LHCN-M2 (cell line): Measurements from ENCODE around the gene MCOLN2. TPM values are rescaled to one million over a fixed set of nuclear protein-coding genes. Genes with fewer than 3 reads are reported as not detected.
"Not testable (repeated sequence)": the region's sequence is repeated elsewhere in the genome, so short reads cannot be mapped to it uniquely, and the experiment has no call there.

Experiments
- DNase-seq: peaks from one replicate; pipeline ENCODE4 v3.0.0-alpha.2; 2012; ENCODE audit warnings: low read depth
- polyA plus RNA-seq: library from polyadenylated mRNA; unstranded; fragments of >200 nt; gene quantifications from one replicate; pipeline ENCODE4 v1.2.1, GENCODE V29; 2012; ENCODE audit warnings: missing spikeins
- total RNA-seq: library from RNA; depleted of rRNA; stranded (reverse); fragments of >200 nt; gene quantifications from 2 replicates; pipeline ENCODE4 v1.2.3, GENCODE V29; 2014; rRNA removed

Gene MCOLN2
- 0.06 and 0.34 TPM in 2 replicates for total RNA-seq
- polyA plus RNA-seq: not detected

DNA sequence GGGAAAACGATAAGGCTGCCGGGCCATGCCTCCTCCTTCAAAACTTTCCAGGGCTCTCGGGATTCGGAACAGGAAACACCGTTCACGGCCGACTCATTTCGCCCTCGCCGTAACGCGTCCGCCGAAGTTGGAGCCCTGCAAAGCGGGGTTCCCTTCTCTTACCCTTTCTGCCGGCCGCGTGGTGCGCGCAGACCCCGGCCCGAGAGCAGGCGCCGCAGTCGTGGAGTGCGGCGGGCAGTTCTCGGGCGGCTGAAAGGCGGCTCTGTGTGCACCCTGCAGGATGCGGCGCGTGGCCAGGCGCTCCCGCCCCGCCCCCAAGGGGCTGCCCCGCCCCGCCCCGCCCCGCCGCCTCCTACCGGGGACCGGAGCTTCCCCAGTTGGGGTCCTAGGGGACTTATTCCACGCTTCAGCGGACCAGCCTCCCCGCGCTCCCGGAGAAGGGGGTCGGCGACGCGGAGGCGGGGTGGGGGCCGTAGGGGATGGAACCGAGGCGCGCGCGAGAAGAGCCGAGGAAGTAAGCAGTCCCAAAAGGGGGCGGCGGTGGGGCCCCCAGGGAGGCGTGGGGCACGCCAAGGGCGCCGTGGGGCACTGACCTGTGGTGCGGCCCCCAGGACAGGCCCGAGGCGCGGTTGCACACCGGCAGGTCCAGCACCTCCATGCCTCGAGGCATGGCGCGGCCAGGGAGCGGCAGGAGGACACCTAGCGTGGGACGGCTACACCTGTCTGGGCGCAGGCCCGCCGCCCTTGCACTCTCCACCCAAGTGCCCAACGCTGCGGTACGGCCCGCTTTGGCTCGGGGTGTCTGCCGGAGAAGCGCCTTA lies at the start of gene MCOLN2:
MCOLN2 (minus strand) TSS at position 268 of the 821 bp plus-strand sequence; CDS start at position 27, 241 bp downstream.
- no peak for DNase-seq

- DNase-seq: no peak
These were observed 45.5 kb upstream of the MCOLN2 start for GRCh38 chr1:85042413-85042812.

DNA sequence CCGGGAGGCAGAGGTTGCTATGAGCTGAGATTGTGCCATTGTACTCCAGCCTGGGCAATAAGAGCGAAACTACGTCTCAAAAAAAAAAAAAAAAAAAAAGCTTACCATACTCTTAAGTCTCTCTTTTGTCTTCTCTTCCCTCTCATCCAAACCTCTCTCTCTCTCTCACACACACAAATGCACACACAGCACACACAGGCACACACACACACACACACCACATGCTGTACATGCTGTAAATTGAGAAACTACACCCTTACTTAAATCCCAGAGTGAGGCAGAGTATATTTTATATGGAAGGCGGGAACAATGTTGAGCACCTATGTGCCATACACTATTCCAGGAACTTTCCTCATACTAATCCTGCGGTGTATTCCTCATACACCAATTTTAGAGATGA lies 44.9 kb upstream of the MCOLN2 start:
- no peak for DNase-seq

DNA sequence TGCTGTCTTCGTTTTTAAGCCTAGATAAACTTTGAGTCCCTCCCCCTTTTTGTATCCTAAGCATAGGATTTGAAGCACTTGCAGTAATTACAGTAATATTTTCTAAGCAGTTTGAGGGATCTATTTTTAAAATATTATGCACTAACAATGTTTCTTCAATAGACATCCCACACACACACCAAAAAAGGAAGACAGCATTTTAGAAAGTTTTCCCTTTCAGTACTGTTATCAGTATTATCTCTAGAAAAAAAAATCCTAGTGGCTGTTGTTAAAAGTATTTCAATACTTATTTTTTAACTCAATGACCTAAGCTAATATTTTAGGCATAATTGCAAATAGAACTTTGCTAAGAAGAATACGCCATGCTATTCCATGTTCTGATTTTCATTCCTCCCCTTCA lies 36.3 kb upstream of the MCOLN2 start:
- DNase-seq: no peak

DNA sequence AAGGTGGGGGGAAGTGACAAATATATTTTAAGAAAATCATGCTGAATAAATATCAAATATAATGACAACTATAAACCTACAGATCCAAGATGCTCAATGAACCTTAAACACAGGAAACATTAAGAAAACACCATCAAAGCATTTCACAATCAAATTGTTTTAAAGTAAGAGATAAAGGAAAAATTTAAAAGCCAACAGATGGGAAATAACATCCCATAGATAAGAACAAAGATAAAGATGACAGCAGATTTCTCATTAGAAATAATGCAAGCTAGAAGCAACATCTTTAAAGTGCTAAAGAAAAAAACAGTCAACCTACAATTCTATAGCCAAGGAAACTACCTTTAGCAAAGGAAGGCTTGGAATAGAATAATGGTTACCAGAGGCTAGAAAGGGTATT lies 33.6 kb upstream of the MCOLN2 start:
- DNase-seq: no peak

GRCh38 chr1:85028151-85028550 lies 31.2 kb upstream of the MCOLN2 start:
- DNase-seq: no peak

GRCh38 chr1:85027242-85027983 lies 30.5 kb upstream of the MCOLN2 start:
- DNase-seq: peak; percentile 24

DNA sequence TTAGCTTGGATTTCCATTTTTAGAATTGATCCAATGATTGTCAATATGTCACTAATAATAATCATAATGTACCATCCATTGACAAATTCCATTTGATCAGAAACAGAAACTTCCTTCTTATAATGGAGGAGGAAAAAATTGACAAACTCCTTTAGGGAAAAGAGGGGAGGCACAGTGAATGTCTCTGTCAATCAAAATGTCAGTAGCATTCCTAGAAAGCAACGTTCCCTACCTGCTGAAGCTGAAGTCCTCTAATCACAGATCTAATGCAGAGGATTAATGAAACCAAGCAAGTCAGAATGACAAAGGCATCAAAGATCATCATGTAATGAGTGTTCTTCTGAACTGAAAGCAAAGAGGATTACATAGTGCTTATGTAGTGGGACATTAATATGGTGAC lies 29.0 kb upstream of the MCOLN2 start:
- DNase-seq: no peak

DNA sequence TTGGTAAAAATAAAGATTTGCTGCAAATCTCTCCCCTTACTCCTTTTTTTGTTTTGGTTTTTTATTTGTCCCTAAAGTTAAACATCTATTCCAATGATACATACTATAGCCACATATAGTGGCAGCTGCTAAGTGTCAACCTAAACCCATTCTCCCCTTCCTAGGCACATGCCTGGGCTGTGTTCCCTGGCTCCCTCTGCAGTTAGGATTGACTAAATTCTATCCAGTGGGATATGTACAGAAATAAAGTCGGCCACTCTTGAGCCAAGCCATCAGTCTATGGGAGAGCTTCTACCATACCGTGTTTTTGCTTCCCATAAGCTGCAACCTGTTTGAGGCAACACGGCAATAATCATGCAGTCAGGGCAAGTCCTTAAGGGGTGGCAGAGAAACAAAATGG lies 27.8 kb upstream of the MCOLN2 start:
- DNase-seq: no peak

- no peak for DNase-seq
These were observed 25.8 kb upstream of the MCOLN2 start for GRCh38 chr1:85022700-85023099.

DNA sequence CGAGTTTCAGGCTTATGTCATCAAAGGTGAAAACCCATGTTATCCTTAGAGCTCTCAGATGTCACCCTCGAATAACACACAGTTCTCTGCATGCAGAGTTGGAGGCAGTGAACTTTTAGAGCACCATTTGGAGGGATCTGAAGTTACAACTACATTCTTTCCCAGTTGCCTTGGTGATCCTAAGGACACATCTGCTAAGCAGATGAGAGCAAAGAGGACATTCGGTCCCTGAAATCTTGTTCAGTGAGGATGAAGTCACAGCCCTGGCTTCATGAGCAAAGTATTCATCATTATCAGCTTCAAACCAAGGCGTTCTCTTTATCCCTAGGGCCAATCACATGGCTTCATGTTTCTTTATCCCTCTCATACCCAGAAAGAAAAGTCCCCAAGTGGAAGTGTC lies 23.1 kb upstream of the MCOLN2 start:
- peak; percentile 50 for DNase-seq

GRCh38 chr1:85015826-85016225 lies 18.9 kb upstream of the MCOLN2 start:
- no peak for DNase-seq

- not testable (repeated sequence) for DNase-seq
These were observed 8.7 kb upstream of the MCOLN2 start for GRCh38 chr1:85005641-85006040.

DNA sequence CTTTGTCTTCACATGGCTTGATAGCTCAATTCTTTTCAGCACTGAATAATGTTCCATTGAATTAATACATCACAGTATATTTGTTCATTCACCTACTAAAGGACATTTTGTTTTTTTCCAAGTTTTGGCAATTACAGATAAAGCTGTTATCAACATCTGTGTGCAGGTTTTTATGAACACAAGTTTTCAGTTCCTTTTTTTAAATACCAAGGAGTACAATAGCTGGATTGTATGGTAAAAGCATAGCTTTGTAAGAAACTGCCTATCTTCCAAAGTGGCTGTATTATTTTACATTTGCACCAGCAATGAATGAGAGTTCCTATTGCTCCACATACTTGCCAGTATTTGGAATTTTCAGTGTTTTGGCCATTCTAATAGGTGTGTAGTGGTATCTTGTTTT lies 4.8 kb upstream of the MCOLN2 start:
- DNase-seq: no peak

DNA sequence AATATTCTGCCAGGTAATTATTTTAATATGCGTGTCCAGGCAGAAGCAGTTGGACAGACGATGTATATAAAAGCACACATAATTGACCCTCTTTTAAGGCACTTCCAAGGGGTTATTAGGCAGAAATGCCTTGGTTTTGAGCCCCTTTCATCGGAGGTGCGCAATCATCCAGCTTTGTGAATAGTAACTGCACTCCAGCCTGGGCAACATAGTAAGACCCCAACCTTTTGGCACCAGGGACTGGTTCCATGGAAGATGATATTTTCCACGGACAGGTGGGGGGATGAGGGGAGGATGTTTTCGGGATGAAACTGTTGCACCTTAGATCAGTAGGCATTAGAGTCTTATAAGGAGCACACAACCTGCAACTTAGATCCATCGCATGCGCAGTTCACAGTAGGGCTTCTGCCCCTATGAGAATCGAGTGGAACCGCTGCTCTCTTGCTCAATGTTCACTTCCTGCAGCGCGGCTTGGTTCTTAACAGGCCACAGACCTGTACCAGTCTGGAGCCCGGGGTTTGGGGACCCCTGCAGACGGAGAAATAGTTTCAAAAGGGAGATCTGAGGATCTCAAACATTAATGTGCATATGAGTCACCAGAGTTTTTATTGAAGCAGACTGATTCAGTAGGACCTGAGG lies 1.8 kb upstream of the MCOLN2 start:
- peak; percentile 4 for DNase-seq

- DNase-seq: no peak
These were observed 1.0 kb upstream of the MCOLN2 start for GRCh38 chr1:84997667-84998600.

DNA sequence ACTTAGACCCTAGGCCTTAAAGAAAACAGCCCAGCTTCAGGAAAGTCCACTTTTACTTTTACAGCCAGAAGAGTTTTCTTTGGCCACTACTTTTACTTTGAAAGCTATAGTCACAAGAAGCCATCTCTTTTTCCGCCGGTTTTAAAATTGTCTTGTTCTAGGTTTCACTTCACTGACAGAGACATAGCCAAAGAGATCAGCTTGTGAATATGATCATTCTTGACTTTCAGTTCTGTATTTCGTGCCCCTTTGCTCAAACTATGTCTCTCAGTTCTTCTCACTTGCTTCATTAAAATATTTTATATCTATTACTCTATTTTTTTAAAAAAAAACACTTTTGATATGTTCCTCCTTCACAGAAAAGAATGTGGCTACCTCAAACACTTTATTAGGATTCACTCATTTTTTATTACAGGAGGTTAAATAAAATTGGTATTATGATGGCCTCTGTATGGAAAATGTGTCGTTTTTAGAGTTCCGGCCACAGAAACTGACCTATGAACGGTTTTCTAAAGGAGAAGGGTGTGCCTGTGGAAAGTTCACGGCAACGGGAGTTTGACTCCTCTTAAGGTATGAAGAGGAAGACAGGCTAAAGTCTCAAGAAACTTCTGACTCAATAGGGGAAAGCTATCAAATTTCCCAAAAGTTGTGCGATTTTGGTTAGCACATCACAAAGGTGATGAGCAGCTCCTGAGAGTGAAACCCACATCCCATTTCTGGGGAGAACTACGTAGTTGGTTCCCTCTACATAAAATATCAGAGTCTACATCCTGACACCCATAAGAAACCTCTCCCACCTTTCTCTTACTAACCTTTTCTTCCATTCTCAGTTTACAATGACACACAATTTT lies 1.2 kb downstream of the MCOLN2 start:
- no peak for DNase-seq

DNA sequence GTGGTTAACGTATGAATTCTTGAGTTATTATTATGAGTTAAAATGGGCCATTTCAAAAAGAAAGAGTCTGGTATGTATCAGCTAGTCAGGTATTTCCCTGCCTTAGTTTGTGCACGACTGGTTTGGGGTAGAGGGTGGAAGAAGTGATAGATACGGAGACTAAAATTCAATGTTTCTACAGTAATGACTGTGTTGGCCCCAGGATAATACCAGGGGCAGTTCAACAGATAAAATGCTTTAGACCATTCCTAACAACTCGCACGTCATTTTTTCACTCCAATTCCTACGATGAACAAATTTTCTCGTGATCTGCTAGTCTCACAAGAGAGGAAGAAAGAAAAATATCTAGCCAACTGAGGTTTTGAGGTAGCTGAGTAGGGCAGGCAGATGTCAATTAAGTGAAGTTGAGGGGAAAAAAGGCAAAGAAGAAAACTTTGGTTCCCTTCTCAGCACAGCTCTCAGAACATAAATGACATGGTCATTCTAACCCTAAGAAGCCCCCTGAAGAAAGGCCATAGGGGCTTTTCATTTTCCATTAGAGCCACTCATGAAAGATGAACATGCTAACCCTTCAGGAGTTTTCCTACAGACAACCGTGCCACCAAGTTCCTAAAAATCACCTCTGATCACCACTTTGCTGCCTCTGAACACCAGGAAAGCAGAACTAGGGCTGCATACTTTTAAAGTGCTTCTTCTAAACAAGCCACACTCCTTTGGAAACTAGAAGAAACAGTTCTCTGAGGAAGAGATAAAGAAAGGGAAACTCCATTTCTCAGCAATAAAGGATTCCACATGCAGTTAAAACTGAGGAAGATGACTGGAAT lies 5.6 kb downstream of the MCOLN2 start:
- no peak for DNase-seq

DNA sequence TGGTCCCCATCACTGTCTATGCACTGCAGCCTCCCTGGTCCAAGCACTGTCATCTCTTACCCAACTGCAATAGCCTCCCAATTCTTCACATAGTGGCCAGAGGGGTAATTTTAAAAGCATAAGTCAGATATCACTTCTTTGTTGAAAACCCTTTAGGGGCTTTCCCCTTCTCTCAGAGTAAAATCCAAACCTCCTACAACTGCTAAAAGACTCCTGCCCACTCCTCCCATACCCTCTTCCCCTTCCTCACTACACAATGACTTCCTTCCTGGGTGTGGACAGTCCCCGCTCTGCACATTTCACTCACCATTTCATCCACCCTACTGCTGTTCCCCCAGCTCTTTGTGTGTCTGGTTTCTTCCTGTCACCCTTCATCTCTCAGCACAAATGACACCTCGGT lies 8.3 kb downstream of the MCOLN2 start:
- DNase-seq: no peak
